Thyroid gland (tissue), 4 donors: Measurements from ENCODE around the gene RAPGEF6.

ENCODE experiments used
- CTCF ChIP-seq, 6 experiments: fragments of 200-600 bp in 3 of 6; fragments of 450-650 bp in 3 of 6; sonication (generic) in 3 of 6; IDR thresholded peaks; one replicate each; pipeline ENCODE4 v1.5.1; 2016 to 2019; ENCODE audit warnings: antibody characterized with exemption in 6 of 6, mild to moderate bottlenecking in 2 of 6, inconsistent platforms in 1 of 6, moderate library complexity in 1 of 6
- POLR2A ChIP-seq, 2 donors: fragments of 450-650 bp; IDR thresholded peaks; one replicate each; pipeline ENCODE4 v1.6.1; 2017; ENCODE audit warnings: antibody characterized with exemption in 2 of 2, mild to moderate bottlenecking in 2 of 2, moderate library complexity in 1 of 2

GRCh38 chr5:131525805-131526204 lies 109.2 kb downstream of the RAPGEF6 start:
- TF ChIP-seq CTCF (IDR thresholded peaks at IDR 0.05) (no peak), POLR2A (IDR thresholded peaks at IDR 0.05) (no peak)
